GM19463 (cell line): ENCODE results near the gene SHE.
"Not testable (repeated sequence)": the region's sequence is repeated elsewhere in the genome, so short reads cannot be mapped to it uniquely, and the experiment has no call there.

Experiments used
- ATAC-seq: cut with Tn5 transposase; IDR thresholded peaks from one replicate; pipeline ENCODE4 v1.9.1; 2021; ENCODE audit warnings: mild to moderate bottlenecking, moderate library complexity; ENCODE audit not compliant: unreplicated experiment

Gene SHE

GRCh38 chr1:154502066-154502743, at the start of gene SHE, which contains the start of gene TDRD10:
SHE (minus strand) TSS chr1:154502412; CDS start chr1:154502026, 386 bp downstream.
TDRD10 (plus strand) TSS chr1:154502219; CDS start chr1:154506904, 4,685 bp downstream.
- ATAC-seq, result no peak

GRCh38 chr1:154551474-154551873, 49.3 kb upstream of the SHE start:
- no peak for ATAC-seq

GRCh38 chr1:154550657-154551056, 48.4 kb upstream of the SHE start:
- ATAC-seq, result no peak

- no peak for ATAC-seq
These were observed 47.9 kb upstream of the SHE start for GRCh38 chr1:154550070-154550469.

- no peak for ATAC-seq
These were observed 47.1 kb upstream of the SHE start for GRCh38 chr1:154549202-154549770.

GRCh38 chr1:154548028-154548427, 45.8 kb upstream of the SHE start:
- no peak for ATAC-seq

- ATAC-seq, result no peak
These were observed 45.0 kb upstream of the SHE start for GRCh38 chr1:154547105-154547732.

GRCh38 chr1:154546264-154547063, 44.3 kb upstream of the SHE start:
- ATAC-seq, result no peak

GRCh38 chr1:154541231-154541630, 39.0 kb upstream of the SHE start:
- ATAC-seq, result no peak

GRCh38 chr1:154539486-154540483, 37.6 kb upstream of the SHE start:
- ATAC-seq, result no peak

GRCh38 chr1:154536570-154536969, 34.4 kb upstream of the SHE start:
- no peak for ATAC-seq

GRCh38 chr1:154533952-154534844, 32.0 kb upstream of the SHE start:
- no peak for ATAC-seq

GRCh38 chr1:154531950-154532349, 29.7 kb upstream of the SHE start:
- not testable (repeated sequence) for ATAC-seq

GRCh38 chr1:154529308-154529707, 27.1 kb upstream of the SHE start:
- ATAC-seq, result no peak

GRCh38 chr1:154527192-154527591, 25.0 kb upstream of the SHE start:
- ATAC-seq, result no peak

GRCh38 chr1:154524881-154525280, 22.7 kb upstream of the SHE start:
- ATAC-seq, result no peak

GRCh38 chr1:154521695-154522094, 19.5 kb upstream of the SHE start:
- no peak for ATAC-seq

GRCh38 chr1:154520333-154520732, 18.1 kb upstream of the SHE start:
- no peak for ATAC-seq

- no peak for ATAC-seq
These were observed 17.4 kb upstream of the SHE start for GRCh38 chr1:154519591-154519991.
